SK-N-SH (cell line): ENCODE measurements around the gene SGCE. TPM values are rescaled to one million over a fixed set of nuclear protein-coding genes. Genes with fewer than 3 reads are reported as not detected.

Source experiments
- CTCF ChIA-PET: fragments of 300-600, 350-600 bp; formaldehyde crosslinking; extraction: SDS; loops from one replicate; lab custom pipeline; 2021; lab: Yijun Ruan, JAX
- POLR2A ChIA-PET: fragments of 350-600 bp; sonication (Branson Sonifier 250); formaldehyde crosslinking; extraction: SDS; loops from one replicate; lab custom pipeline; 2020; ENCODE audit warnings: antibody characterized with exemption, inconsistent platforms; lab: Yijun Ruan, JAX
- DNase-seq: peaks from one replicate; pipeline ENCODE4 v3.0.0; 2012
- H2AFZ ChIP-seq: fragments of 200-600 bp; sonication (generic); 2 replicates; pipeline ENCODE4 v1.8.1; 2016; ENCODE audit warnings: antibody characterized with exemption, mild to moderate bottlenecking, low read depth
- H3F3A ChIP-seq: fragments of 200-600 bp; sonication (generic); replicated peaks from 2 replicates; pipeline ENCODE3; 2016; ENCODE audit warnings: antibody characterized with exemption, mild to moderate bottlenecking; ENCODE audit not compliant: insufficient read depth
- H3K27ac ChIP-seq, 2 experiments: fragments of 200-500 bp in 1 of 2; fragments of 200-600 bp in 1 of 2; sonication (Bioruptor generic) in 1 of 2; sonication (generic), shearing (Covaris generic) in 1 of 2; 2 replicates each; pipeline versions ENCODE4 v1.5.1 to v1.6.1; 2014 to 2016; ENCODE audit warnings: low read depth in 2 of 2, inconsistent platforms in 1 of 2, low read length in 1 of 2, mild to moderate bottlenecking in 1 of 2, mixed read lengths in 1 of 2
- H3K27me3 ChIP-seq: fragments of 200-600 bp; sonication (generic), shearing (Covaris generic); 2 replicates; pipeline ENCODE4 v1.6.1; 2016; ENCODE audit warnings: mixed run types; ENCODE audit not compliant: insufficient read depth
- H3K36me3 ChIP-seq, 2 experiments: fragments of 200-500 bp in 1 of 2; fragments of 200-600 bp in 1 of 2; sonication (Bioruptor generic) in 1 of 2; sonication (generic) in 1 of 2; replicated peaks in 1 of 2; 2 replicates each; pipeline versions ENCODE3 to v1.5.1; 2014 to 2016; ENCODE audit warnings: low read length in 1 of 2, mild to moderate bottlenecking in 1 of 2; ENCODE audit not compliant: insufficient read depth in 2 of 2, control insufficient read depth in 1 of 2
- H3K4me1 ChIP-seq, 2 experiments: fragments of 200-500 bp in 1 of 2; fragments of 200-600 bp in 1 of 2; sonication (Bioruptor generic) in 1 of 2; sonication (generic), shearing (Covaris generic) in 1 of 2; 2 replicates each; pipeline versions ENCODE4 v1.5.1 to v1.6.1; 2014 to 2016; ENCODE audit warnings: low read depth in 1 of 2, low read length in 1 of 2, mixed run types in 1 of 2; ENCODE audit not compliant: insufficient read depth in 2 of 2, control insufficient read depth in 1 of 2
- H3K4me2 ChIP-seq: fragments of 200-600 bp; sonication (generic), shearing (Covaris generic); 2 replicates; pipeline ENCODE4 v1.6.1; 2017; ENCODE audit warnings: mixed run types
- H3K4me3 ChIP-seq, 2 experiments: fragments of 200-500 bp in 1 of 2; fragments of 200-600 bp in 1 of 2; sonication (Bioruptor generic) in 1 of 2; sonication (generic), shearing (Covaris generic) in 1 of 2; 2 replicates each; pipeline versions ENCODE4 v1.5.1 to v1.8.1; 2014 to 2016; ENCODE audit warnings: low read depth in 2 of 2, inconsistent platforms in 1 of 2, low read length in 1 of 2, mild to moderate bottlenecking in 1 of 2, mixed read lengths in 1 of 2, moderate library complexity in 1 of 2
- H3K79me2 ChIP-seq: fragments of 200-600 bp; sonication (generic); 2 replicates; pipeline ENCODE4 v1.8.1; 2017; ENCODE audit warnings: mild to moderate bottlenecking; ENCODE audit not compliant: insufficient read depth
- H3K9ac ChIP-seq: fragments of 200-600 bp; sonication (generic); 2 replicates; pipeline ENCODE4 v1.6.1; 2017; ENCODE audit warnings: mixed run types
- H3K9me2 ChIP-seq: fragments of 200-600 bp; sonication (generic); 2 replicates; pipeline ENCODE4 v1.6.1; 2017; ENCODE audit warnings: mixed run types
- H3K9me3 ChIP-seq: fragments of 200-600 bp; sonication (generic); 2 replicates; pipeline ENCODE4 v1.6.1; 2017; ENCODE audit warnings: mixed run types, mild to moderate bottlenecking, moderate library complexity
- H4K20me1 ChIP-seq: fragments of 200-600 bp; sonication (generic); 2 replicates; pipeline ENCODE4 v1.6.1; 2017; ENCODE audit warnings: mild to moderate bottlenecking, mixed run types; ENCODE audit not compliant: insufficient read depth
- CHD2 ChIP-seq: fragments of 150-350 bp; IDR thresholded peaks from 2 replicates; pipeline ENCODE4 v1.6.1; 2018; ENCODE audit warnings: low read length; ENCODE audit not compliant: partially characterized antibody
- EP300 ChIP-seq, 2 experiments: IDR thresholded peaks; 2 replicates each; pipeline versions ENCODE4 v1.4.0 to v1.6.1; 2012; ENCODE audit warnings: borderline replicate concordance in 1 of 2, low read depth in 1 of 2, low read length in 1 of 2
- EZH2phosphoT487 ChIP-seq: fragments of 200-600 bp; sonication (generic); IDR thresholded peaks from 2 replicates; pipeline ENCODE4 v1.6.1; 2017; ENCODE audit warnings: low read depth, mixed run types, mild to moderate bottlenecking, antibody characterized with exemption, moderate library complexity, borderline replicate concordance
- FOSL2 ChIP-seq: IDR thresholded peaks from 2 replicates; pipeline ENCODE4 v1.4.0; 2012; ENCODE audit warnings: low read depth, mild to moderate bottlenecking, moderate library complexity, borderline replicate concordance
- IRF3 ChIP-seq: fragments of 150-350 bp; IDR thresholded peaks from 2 replicates; pipeline ENCODE4 v1.6.1; 2016; ENCODE audit warnings: mild to moderate bottlenecking, low read depth, low read length
- JUND ChIP-seq: IDR thresholded peaks from 2 replicates; pipeline ENCODE4 v1.4.0; 2012
- MEF2A ChIP-seq: IDR thresholded peaks from 2 replicates; pipeline ENCODE4 v1.4.0; 2012; ENCODE audit warnings: low read depth, borderline replicate concordance
- NFIC ChIP-seq: IDR thresholded peaks from 2 replicates; pipeline ENCODE4 v1.4.0; 2012; ENCODE audit warnings: borderline replicate concordance
- NRF1 ChIP-seq: IDR thresholded peaks from 2 replicates; pipeline ENCODE4 v1.6.1; 2012; ENCODE audit warnings: low read depth, mild to moderate bottlenecking, low read length
- PBX3 ChIP-seq: IDR thresholded peaks from 2 replicates; pipeline ENCODE4; 2012
- POLR2AphosphoS5 ChIP-seq: IDR thresholded peaks from 2 replicates; pipeline ENCODE4 v1.6.1; 2012; ENCODE audit warnings: low read depth, low read length
- RAD21 ChIP-seq: IDR thresholded peaks from 2 replicates; pipeline ENCODE4 v1.6.1; 2012; ENCODE audit warnings: mild to moderate bottlenecking, low read length
- RFX5 ChIP-seq: IDR thresholded peaks from 2 replicates; pipeline ENCODE4 v1.6.1; 2012; ENCODE audit warnings: mild to moderate bottlenecking, improper control_type of control experiment, low read length
- RXRA ChIP-seq: IDR thresholded peaks from 2 replicates; pipeline ENCODE4 v1.4.0; 2012; ENCODE audit warnings: low read depth, mild to moderate bottlenecking, borderline replicate concordance
- SIN3A ChIP-seq: IDR thresholded peaks from 2 replicates; pipeline ENCODE4 v1.6.1; 2012; ENCODE audit warnings: low read depth, mild to moderate bottlenecking, low read length, moderate library complexity, borderline replicate concordance
- TAF1 ChIP-seq: IDR thresholded peaks from 2 replicates; pipeline ENCODE4 v1.6.1; 2012; ENCODE audit warnings: low read depth, mild to moderate bottlenecking, low read length, moderate library complexity, borderline replicate concordance
- TEAD4 ChIP-seq: IDR thresholded peaks from 2 replicates; pipeline ENCODE4 v1.4.0; 2012; ENCODE audit warnings: mild to moderate bottlenecking, borderline replicate concordance; ENCODE audit not compliant: insufficient read depth
- USF2 ChIP-seq: fragments of 150-350 bp; IDR thresholded peaks from 2 replicates; pipeline ENCODE4 v1.6.1; 2017; ENCODE audit warnings: antibody characterized with exemption, low read length, low read depth, borderline replicate concordance
- YY1 ChIP-seq: IDR thresholded peaks from 2 replicates; pipeline ENCODE4 v1.4.0; 2012; ENCODE audit warnings: low read depth, mild to moderate bottlenecking
- polyA plus RNA-seq, 3 experiments: library from polyadenylated mRNA; depleted of rRNA; stranded (reverse); fragments of >200 nt; gene quantifications; 2 replicates each; pipeline ENCODE4 v1.2.3, GENCODE V29; 2012

SGCE gene
- polyA plus RNA-seq, 1 of the 3 experiments (the other 2 are of a cell fraction): 69.5 TPM

- TF ChIP-seq PBX3: no peak
These were observed 84.1 kb downstream of the SGCE start (continued) for GRCh38 chr7:94571816-94572215.

- Histone ChIP-seq H3K4me3 (no peak overlapping the region), H3K4me1 (no peaks in the 10 kb centered on the region), H3K9me3 (no peaks in the 10 kb centered on the region), H3K36me3 (no peaks in the 10 kb centered on the region), H3K27me3 (no peaks in the 10 kb centered on the region), H3F3A (no peaks in the 10 kb centered on the region), H3K9me2 (no peaks in the 10 kb centered on the region; the same call in 1 of the 2 replicates), H2AFZ (no peak overlapping the region), H3K9ac (no peak overlapping the region), H3K4me2 (no peak overlapping the region), H3K79me2 (no peaks in the 10 kb centered on the region), H4K20me1 (no peaks in the 10 kb centered on the region), H3K27ac (no peak overlapping the region)
- ChIA-PET POLR2A (no interaction called here), CTCF (no interaction called here)
- DNase-seq: no peak
- no peak for TF ChIP-seq RXRA
- TF ChIP-seq IRF3: no peak
- TF ChIP-seq USF2: no peak
- no peak for TF ChIP-seq SIN3A
- no peak for TF ChIP-seq NFIC
- no peak for TF ChIP-seq MEF2A
- TF ChIP-seq YY1: no peak
- TF ChIP-seq FOSL2: no peak
- no peak for TF ChIP-seq RAD21
- TF ChIP-seq EP300 (IDR thresholded peaks at IDR 0.05; ENCODE audit: borderline replicate concordance in 1 of 2, low read depth in 1 of 2, low read length in 1 of 2): no peak
- TF ChIP-seq TEAD4: no peak
- no peak for TF ChIP-seq EZH2phosphoT487
- no peak for TF ChIP-seq CHD2
- no peak for TF ChIP-seq POLR2AphosphoS5
- no peak for TF ChIP-seq JUND
- no peak for TF ChIP-seq RFX5
- no peak for TF ChIP-seq NRF1
- no peak for TF ChIP-seq TAF1
- TF ChIP-seq PBX3: no peak
These were observed 88.5 kb downstream of the SGCE start for GRCh38 chr7:94567396-94567795.
